HG02759 (cell line): ENCODE data around the gene TIMP2.
"Not testable (repeated sequence)": the region's sequence is repeated elsewhere in the genome, so short reads cannot be mapped to it uniquely, and the experiment has no call there.

ENCODE experiments used
- ATAC-seq: cut with Tn5 transposase; IDR thresholded peaks from one replicate; pipeline ENCODE4 v1.9.1; 2021; ENCODE audit warnings: mild to moderate bottlenecking, moderate library complexity; ENCODE audit not compliant: unreplicated experiment

TIMP2 gene

DNA sequence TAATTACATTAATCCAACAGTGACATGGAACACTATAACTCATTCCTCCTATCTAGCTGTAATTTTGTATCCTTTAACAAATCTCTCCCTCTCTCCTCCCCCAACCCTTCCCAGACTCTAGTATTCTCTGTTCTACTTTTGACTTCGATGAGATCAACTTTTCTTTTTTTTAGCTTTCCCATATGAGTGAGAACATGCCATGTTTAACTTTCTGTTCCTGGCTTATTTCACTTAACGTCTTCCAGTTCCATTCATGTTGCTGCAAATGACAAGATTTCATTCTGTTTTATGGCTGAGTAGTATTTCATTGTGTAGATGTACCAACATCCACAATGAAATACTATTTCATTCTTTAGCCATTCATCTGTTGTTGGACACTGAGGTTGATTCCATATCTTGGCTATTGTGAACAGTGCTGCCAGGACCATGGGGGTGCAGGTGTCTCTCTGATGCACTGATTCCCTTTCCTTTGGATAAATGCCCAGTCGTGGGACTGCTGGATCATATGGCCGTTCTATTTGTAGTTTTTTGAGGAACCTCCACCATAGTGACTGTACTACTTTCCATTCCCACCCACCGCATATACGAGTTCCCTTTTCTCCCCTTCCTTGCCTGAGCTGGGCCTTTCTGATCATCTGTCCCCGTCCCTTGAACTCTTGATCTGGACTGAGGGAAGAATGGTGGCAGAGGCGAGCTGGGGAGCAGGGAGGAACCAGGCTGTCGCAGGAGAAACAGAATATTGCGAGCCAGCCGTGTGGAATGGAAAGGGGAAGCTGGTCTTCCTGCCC lies 14.5 kb downstream of the TIMP2 start:
- no peak for ATAC-seq

DNA sequence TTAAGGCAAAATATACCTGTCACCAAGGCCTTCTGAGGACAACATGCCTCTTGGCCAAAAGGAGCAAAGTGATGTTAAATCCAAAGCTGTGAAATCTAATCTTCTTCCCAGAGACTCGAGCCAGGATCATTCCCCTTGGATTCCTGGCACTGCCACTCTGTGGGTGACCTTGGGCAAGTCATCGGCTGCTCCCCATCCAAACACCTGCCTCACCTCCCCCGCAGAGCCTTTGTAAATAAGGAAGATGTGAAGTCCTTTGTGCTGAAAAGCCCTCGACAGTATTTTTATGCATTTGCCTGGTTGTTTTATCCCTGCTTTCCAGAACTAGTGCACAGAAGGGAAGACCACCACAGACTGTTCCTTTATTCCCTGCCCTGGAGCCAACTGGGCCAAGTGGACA lies 16.8 kb downstream of the TIMP2 start:
- ATAC-seq, result no peak

DNA sequence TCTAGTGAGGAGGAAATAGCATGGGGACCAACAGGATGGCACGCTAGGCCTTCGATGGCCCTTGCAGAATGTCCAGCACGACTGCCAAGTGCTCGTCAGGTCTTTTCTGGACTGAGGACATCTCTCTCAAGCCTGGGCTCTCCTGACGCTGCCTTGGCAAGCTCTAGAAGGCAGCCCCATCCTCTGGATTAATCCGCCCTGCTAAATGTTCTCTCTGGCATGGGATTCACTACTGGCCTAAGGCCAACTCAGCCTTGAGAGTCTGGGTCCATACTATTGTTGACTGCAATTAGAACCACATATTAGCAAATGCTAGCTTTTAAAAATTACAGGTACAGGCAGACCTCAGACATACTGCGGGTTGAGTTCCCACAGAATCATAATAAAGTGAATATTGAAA lies 19.6 kb downstream of the TIMP2 start:
- ATAC-seq, result no peak

DNA sequence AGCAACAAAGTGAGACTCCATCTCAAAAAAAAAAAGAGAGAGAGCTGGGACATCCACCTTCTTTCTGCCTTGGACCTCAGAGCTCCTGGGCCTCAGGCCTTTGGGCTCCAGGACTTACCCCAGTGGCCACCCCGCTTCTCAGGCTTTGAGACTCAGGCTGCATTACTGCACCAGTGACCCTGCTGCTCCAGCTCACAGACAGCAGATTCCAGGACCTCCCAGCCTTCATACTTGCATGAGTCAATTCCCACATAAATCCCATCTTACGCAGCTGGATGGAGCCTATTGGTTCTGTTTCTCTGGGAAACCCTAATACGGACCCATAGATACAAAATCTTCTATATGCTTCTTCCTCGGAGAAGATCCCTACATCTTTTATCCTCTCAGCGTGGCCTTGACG lies 20.1 kb downstream of the TIMP2 start:
- no peak for ATAC-seq

DNA sequence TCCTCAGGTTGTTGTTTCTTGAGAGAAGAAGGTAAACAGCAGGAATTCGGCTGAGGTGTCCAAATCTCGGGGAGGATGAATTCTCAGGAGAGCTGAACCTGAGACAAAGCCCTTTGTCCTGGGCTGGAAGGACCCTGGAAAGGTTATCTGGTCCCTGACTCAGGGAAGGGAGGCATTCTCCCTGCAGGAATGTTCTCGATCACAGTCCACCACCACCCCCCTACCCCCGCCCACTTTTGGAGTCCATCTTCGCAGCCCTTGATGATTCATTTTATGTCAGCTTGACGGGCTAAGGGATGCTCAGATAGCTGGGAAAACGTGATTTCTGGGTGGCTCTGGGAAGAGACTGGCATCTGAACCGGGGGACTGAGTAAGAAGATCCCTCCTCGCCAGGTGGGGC lies 20.8 kb downstream of the TIMP2 start:
- no peak for ATAC-seq

DNA sequence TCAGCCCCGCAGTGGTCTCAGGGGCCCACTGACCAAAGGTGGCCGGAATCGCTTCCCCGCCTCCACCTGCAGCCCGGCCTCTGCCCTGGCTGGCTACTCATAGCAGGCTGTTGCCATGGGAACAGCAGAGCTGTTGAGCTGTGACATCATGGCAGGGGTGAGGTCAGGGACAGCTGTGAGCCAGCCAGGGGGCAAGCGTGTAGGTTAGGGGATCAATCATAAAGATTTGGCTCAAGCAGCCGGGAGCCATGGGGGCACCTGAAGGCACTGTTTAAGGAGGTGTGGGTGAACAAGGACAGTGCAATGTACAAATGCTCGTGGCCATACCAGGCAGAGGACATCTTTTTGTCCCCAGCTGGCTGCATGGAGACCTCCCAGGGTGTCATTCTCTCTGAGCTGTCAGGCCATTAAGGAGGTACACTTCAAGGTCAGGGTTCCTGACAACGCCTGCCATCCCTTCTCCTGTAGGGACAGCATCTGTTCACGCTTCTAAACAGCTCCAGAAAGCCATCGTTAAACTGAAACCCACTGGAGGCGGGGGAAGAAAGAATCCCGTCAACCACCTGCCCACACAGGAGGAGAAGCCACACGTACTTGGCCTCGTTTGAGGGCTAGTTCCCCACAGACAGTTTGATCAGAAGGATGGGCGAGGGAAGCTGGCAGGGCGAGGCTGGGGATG lies 21.9 kb downstream of the TIMP2 start, which contains the start of gene CEP295NL:
Gene CEP295NL, minus strand, starts transcription at position 101 of the 679 bp plus-strand sequence. CDS start 1,373 bp downstream, outside the sequence.
- no peak for ATAC-seq

DNA sequence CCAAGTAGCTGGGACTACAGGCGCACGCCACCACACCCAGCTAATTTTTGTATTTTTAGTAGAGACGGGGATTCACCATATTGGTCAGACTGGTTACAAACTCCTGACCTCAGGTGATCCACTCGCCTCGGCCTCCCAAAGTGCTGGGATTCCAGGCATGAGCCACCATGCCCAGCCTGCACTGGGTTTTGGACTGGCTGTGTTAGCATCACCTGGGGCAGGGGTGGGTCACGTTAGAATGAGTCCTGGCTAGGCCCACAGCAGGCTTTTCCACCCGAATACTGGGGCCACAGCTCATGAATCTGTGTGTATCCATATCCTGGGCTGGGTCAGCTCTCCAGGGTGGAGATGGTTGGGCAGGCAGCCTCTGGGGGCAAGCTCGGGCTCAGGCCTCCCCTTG lies 23.0 kb downstream of the TIMP2 start:
- not testable (repeated sequence) for ATAC-seq

DNA sequence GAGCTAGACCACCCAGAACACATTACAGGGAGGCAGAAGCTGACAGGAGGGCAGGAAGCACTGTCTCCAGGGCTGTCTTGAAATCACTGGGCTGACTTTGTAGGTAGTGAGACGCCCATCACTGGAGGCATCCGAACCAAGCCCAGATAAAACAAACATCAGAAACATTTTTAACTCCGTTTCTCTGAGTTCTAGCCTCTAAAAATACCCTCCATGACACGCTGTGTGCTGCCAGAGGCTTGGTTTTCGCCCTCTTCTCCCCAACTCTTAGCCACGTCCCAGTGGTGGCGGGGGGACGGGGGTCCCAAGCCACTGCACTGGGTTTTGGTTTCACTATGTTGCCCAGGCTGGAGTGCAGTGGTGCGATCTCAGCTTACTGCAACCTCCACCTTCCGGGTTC lies 23.4 kb downstream of the TIMP2 start:
- ATAC-seq, result no peak

DNA sequence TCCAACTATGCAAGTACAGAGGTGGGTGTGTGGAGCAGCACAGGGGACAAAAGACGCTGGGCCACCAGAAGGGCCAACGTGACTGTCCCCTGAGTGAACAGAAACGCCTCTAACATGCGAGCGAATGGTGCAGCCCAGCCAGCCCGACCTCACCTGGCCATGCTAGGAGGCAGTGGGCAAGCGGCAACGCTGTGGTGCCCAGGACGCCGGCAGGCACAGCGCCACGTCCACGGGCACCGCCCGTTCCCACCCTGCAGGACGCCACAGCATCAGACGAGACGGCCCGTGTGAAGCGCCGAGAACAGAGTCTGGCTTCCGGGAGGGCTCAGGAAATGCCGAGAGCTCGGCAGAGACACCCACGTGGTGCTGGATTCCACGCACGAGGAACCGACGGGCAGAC lies 24.4 kb downstream of the TIMP2 start:
- ATAC-seq, result no peak

DNA sequence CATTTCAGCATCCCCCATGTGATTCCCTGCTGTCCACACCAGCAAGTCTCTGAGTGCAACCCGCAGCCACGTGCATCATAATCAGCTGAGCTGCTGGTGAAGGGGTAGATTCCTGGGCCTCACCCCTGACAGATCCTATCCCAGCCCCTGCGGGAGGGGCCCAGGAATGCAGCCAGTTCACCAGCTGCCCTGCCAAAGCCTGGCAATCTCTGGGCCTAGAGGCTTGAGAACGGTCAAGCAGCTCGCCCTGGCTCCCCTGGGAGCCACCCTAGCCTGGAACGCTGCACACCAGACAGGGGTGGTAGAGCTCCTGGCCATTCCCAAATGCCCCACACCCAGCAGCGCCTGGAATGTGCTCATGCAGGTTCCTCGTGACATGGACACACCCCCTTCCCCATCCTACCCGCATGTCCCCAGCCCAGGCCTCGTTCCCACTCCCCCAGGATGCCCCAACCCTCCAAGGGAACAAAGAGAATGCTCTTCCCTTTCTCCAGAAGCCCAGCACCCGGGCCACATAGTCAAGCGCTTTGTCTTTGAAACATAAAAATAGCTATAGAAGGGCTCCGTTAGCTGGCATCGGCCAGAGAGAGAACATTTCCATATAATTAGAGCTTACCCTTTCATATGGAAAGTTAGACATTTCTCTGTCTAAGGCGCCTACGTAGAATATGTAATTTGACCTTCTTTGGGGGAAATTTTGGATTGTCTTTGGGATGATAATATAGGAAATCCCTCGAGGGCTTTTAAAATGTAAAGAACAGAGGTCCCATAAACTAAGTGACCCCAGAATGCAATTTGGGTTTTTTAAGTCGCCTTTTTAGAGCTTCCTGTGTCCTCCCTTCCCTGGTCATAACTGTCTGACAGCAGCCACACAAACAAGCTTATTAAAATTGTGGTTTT lies 25.6 kb downstream of the TIMP2 start:
- no peak for ATAC-seq

DNA sequence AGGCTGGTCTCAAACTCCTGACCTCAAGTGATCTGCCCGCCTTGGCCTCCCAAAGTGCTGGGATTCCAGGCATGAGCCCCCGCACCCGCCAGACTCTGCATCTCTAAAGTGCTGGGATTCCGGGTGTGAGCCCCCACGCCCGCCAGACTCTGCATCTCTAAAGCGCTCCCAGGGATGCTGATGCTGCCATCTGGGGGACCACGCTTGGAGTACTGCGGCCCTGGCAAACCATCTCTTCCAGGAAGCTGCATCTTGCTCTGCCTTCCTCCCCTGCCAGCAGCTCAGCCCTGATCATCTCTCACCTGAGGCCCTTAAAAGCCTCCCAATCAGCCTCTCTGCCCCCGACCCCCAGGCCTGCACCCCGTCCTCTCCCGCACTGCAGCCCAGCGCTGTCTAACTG lies 26.2 kb downstream of the TIMP2 start:
- no peak for ATAC-seq

DNA sequence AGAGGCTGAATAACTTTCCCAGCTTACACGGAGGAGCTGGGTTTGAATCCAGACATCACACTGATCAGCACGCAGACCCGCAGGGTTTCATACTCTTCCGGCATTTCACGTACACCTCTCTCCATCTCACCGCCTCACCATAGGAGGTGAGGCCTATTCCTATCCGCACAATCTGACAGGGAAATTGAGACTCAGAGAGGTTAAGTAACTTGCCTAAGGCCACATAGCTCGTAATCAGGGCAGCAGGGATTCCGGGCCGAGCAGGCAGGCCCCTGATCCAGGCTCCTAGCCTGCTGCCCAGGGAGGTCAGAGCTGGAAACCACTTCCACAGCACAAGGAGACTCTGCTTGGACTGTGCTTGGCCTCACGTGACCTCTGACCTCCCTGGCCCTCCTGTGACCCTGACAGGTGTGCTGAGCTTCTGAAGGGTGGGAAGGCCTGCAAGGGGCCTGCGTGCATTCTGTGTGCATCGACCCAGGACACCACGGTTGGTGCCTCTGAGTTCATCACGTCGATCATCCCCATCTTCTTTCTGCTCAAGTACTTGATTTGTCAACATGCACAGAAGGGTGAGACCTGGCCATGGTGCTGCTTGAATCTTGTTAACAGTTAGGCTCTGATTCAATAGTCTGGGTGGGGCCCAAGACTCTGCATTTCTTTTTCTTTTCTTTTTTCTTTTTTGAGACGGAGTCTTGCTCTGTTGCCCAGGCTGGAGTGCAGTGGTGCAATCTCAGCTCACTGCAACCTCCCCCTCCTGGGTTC lies 26.9 kb downstream of the TIMP2 start:
- ATAC-seq, result no peak

DNA sequence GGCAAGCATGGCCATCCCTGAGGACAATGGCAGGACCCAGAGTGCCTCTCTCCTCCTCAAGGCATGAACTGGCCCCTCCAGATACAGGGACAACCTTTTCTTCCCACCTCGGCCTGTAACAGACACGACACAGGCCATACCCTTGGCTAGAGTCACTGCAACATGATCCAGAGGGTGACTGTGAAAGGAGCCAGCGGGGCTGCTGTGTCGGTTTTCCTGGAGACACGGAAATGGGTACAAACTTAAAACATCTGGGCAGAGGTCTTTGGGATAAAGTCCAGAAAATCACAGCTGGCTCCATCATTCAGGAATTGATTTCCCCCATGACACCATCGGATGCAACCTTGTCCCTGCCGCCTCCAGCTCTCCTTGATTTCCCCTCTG lies 27.5 kb downstream of the TIMP2 start:
- ATAC-seq, result no peak

DNA sequence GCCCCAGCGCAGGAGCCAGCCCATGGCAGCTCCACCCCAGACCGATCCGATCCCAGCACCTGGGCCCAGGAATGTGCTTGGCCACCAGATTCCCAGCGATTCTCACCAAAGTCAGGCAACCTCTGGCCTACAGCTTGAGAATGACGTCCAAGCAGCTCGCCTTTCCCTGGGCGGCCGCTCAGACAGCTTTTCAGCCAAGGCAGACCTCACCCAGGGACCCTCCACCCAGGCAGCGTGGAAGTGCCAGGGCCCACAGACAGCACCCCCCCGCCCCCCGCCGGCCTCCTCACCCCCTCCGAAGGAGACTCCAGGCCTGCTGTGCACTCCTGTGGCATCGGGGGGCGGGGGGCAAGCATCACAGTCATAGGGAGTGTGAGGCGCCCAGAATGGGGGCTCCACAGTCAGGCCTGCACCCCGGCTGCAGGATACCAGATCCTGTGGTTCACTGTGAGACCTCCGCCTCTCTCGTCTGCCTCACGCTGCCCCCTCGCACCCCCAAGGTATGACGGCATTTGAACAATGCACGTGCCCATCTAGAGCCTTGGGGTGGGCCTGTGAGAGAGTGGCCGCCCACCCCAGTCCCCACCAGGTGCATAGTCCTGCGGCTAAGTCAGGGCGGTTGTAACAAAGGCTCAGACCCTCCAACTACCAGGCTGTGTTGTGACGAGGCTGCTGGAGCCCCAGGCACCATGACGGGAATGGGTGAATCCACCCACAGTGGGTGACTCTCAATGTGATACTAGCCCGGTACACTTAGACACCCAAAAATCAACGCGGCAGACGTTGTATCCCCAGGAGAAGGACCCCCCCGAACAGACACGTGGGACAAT lies 28.1 kb downstream of the TIMP2 start:
- no peak for ATAC-seq

DNA sequence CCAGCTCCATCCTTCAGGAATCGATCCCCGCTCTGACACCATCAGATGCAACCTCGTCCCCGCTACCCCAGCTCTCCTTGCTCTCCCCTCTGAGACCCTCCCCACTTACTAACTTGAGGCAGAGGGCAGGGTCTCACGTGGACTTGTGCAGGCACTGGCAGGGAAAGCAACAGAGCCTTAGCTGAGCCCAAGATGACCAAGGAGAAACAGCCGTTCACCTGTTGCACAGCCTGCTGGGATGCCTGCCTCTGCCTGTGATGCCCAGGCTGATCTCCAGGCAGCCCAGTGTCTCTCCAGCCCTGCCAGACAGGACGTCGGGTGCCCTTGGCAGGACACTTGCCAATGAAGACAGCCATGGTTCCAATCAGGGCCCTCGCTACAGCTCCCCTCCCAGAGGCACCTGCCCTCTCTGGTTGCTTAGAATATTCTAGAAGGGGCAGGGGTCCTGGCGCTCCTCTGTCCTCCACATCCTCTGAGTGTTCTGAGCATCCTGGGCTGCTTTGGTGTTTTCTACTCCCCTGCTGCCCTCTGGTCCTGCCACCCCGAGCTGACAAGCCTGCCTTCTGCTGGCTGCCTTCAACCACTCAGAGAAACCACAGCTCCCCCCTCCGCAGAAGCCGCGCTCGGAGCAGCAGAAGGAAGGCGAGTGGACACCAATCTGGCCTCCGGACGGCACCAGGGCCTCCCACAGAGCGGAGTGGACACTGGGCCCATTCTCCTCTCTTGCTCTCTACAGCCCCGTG lies 28.9 kb downstream of the TIMP2 start:
- ATAC-seq, result no peak

DNA sequence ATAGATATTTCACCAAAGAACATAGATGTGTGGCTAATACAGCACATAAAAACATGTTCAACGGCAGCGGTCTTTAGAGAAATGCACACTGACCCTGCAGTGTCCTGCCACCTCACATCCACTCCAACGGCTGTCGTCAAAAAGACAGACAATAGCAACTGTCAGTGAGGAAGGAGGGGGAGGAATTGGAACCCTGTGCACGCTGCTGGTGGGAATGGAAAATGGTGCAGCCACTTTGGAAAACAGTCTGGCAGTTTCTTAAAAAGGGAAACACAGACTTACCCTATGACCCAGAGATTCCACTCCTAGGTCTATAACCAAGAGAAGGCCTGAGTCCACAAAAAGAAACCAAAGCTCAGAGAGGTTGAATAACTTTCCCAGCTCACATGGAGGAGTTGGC lies 29.9 kb downstream of the TIMP2 start:
- ATAC-seq, result no peak

DNA sequence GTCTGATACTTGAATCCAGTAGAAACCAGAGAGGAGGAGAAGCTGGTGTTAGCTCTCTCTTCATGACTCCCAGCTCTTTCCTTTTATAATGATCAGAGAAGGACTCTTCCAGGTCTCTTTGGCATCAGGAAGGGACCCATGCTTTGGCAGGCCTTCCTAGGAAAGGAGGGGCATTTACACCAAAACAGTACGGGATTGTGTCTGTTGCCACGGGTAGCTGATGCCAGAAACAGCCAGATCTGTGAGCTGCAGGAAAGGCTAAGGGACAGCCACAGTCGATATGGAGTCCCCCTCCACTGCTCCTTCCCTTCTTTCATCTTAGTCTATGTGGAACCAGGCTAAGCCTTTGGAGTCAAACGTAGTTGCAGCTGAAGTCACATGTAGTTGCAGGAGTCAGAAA lies 31.5 kb downstream of the TIMP2 start:
- no peak for ATAC-seq

DNA sequence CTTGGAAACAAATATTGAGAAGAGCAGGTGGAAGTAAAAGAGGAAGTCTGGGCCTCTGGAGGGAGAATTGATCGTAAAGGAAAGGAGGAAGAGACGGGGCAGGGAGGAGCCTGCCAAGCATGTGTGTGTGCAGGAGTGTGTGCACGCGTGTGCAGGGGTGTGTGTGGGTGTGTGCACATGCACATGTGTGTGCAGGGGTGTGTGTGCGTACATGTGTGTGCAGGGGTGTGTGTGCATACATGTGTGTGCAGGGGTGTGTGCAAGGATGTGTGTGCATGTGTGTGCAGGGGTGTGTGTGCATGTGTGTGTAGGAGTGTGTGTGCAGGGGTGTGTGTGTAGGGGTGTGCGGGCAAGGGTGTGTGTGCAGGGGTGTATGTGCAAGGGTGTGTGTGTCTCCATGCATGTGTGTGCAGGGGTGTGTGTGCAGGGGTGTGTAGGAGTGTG lies 32.2 kb downstream of the TIMP2 start:
- no peak for ATAC-seq

DNA sequence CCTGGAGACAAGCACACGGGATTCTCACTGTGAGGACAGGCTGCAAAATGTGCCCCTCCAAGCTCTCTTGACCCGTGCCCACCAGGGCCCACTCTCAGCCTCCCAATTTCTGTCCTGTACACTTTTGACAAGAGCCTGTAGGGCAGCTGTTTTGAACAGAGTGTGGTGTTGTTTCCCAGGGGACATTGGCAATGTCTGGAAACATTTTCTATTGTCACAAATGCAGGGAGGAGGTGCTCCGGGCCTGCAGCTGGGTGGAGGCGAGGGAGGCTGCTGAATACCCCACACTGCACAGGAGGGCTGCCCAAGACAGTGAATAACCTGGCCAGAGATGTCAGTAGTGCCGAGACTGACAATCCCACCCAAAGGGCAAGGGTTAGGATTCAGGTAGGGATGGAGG lies 32.7 kb downstream of the TIMP2 start:
- no peak for ATAC-seq
